ENCODE results near the gene DIS3L. TPM values are rescaled to one million over a fixed set of nuclear protein-coding genes. Genes with fewer than 3 reads are reported as not detected.

Gene DIS3L
- polyA plus RNA-seq, 2 of the 4 experiments (the other 2 are of a cell fraction): 43.6 to 64.3 TPM

DNA sequence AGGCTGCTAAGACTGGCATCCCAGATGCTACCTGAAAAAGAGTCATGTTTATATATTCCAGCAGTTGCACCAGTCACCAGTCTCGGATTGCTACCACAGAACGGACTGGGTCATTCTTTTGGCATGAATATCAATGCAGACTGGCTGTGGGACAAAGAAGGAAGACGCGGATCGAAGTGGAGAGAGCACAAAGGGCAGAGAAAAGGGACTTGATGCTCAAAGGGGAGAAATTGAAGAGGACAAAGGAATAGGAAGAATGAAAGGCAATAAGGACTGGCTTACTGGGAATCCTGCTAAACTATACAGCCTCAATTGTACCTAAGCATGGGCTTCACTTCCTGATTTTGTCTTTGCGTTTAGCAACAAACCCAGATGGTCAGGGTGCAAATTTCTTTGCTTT, 15.3 kb upstream of the DIS3L start:
- DNase-seq (ENCODE audit: low read depth in 1 of 2, low spot score in 1 of 2): no peak
- Histone ChIP-seq H3K9me3 (peaks cover 3% of the 10 kb centered on the region; the same call in 1 of the 3 replicates), H3K4me1 (no peaks in the 10 kb centered on the region), H3K4me3 (no peak overlapping the region), H3K4me2 (no peak overlapping the region), H3K27ac (no peak overlapping the region)
- ChIA-PET CTCF (interaction anchor here (1.3 to 3.8 kb wide), 2 partner anchors 10 to 16 kb away, joined by 3 to 24 read pairs; no protein-coding TSS in a partner anchor), POLR2A (no interaction called here)
- 62% methylated on average over 6 of the region's 6 CpGs for WGBS (ENCODE audit: missing lambda C conversion rate)
- FAIRE-seq: no peak
- TF ChIP-seq RFX5 (IDR thresholded peaks at IDR 0.05) (no peak), FOXS1 (CRISPR knock-in tag; IDR thresholded peaks at IDR 0.05) (no peak), FOSL2 (IDR thresholded peaks at IDR 0.05) (no peak), FOSL2 (CRISPR knock-in tag; IDR thresholded peaks at IDR 0.05) (no peak), HOXB5 (CRISPR knock-in tag; IDR thresholded peaks at IDR 0.05) (no peak), SREBF2 (IDR thresholded peaks at IDR 0.05) (no peak), POLR2A (IDR thresholded peaks at IDR 0.05; ENCODE audit: low read length) (no peak), MYC (IDR thresholded peaks at IDR 0.05; ENCODE audit: borderline replicate concordance, low read length) (no peak), ESRRA (IDR thresholded peaks at IDR 0.05; ENCODE audit: borderline replicate concordance, low read length) (no peak), EHF (CRISPR knock-in tag; IDR thresholded peaks at IDR 0.05) (no peak)
- TF ChIP-seq, protein P1, sequence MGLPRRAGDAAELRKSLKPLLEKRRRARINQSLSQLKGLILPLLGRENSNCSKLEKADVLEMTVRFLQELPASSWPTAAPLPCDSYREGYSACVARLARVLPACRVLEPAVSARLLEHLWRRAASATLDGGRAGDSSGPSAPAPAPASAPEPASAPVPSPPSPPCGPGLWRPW (IDR thresholded peaks at IDR 0.05): no peak
- TF ChIP-seq, protein P2, sequence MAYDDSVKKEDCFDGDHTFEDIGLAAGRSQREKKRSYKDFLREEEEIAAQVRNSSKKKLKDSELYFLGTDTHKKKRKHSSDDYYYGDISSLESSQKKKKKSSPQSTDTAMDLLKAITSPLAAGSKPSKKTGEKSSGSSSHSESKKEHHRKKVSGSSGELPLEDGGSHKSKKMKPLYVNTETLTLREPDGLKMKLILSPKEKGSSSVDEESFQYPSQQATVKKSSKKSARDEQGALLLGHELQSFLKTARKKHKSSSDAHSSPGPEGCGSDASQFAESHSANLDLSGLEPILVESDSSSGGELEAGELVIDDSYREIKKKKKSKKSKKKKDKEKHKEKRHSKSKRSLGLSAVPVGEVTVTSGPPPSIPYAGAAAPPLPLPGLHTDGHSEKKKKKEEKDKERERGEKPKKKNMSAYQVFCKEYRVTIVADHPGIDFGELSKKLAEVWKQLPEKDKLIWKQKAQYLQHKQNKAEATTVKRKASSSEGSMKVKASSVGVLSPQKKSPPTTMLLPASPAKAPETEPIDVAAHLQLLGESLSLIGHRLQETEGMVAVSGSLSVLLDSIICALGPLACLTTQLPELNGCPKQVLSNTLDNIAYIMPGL (CRISPR knock-in tag; IDR thresholded peaks at IDR 0.05; ENCODE audit: borderline replicate concordance): no peak
- TF ChIP-seq, protein P3, sequence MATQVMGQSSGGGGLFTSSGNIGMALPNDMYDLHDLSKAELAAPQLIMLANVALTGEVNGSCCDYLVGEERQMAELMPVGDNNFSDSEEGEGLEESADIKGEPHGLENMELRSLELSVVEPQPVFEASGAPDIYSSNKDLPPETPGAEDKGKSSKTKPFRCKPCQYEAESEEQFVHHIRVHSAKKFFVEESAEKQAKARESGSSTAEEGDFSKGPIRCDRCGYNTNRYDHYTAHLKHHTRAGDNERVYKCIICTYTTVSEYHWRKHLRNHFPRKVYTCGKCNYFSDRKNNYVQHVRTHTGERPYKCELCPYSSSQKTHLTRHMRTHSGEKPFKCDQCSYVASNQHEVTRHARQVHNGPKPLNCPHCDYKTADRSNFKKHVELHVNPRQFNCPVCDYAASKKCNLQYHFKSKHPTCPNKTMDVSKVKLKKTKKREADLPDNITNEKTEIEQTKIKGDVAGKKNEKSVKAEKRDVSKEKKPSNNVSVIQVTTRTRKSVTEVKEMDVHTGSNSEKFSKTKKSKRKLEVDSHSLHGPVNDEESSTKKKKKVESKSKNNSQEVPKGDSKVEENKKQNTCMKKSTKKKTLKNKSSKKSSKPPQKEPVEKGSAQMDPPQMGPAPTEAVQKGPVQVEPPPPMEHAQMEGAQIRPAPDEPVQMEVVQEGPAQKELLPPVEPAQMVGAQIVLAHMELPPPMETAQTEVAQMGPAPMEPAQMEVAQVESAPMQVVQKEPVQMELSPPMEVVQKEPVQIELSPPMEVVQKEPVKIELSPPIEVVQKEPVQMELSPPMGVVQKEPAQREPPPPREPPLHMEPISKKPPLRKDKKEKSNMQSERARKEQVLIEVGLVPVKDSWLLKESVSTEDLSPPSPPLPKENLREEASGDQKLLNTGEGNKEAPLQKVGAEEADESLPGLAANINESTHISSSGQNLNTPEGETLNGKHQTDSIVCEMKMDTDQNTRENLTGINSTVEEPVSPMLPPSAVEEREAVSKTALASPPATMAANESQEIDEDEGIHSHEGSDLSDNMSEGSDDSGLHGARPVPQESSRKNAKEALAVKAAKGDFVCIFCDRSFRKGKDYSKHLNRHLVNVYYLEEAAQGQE (IDR thresholded peaks at IDR 0.05): no peak
- TF ChIP-seq, protein P4, sequence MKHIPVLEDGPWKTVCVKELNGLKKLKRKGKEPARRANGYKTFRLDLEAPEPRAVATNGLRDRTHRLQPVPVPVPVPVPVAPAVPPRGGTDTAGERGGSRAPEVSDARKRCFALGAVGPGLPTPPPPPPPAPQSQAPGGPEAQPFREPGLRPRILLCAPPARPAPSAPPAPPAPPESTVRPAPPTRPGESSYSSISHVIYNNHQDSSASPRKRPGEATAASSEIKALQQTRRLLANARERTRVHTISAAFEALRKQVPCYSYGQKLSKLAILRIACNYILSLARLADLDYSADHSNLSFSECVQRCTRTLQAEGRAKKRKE (CRISPR knock-in tag; IDR thresholded peaks at IDR 0.05; ENCODE audit: low read depth): no peak
- no peak for ATAC-seq

DNA sequence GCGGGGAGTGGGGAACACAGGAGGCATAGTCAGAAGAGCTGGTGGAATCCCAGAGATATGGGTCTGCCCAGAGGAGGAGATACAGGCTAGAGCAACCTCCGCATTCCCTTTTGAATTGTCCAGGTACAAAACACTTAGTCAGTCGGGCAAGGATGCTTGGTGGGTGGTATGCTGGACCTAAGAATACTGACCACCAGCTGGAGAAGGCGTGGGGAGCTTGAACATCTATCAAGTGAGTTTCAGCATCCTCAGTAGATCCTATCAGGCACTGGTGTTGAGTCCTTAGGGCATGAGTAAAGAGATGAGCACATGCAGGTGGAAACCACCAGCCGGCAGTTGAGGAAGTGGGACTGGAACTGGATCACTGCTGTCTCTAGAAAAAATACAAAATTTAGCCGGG, 14.7 kb upstream of the DIS3L start:
- no peak overlapping the region for H3K4me3 ChIP-seq
- FAIRE-seq (no peak), DNase-seq (ENCODE audit: low read depth in 1 of 2, low spot score in 1 of 2) (no peak), ATAC-seq (no peak)
- no peaks in the 10 kb centered on the region for H3K4me1 ChIP-seq
- peaks cover 3% of the 10 kb centered on the region; the same call in 1 of the 3 replicates for H3K9me3 ChIP-seq
- H3K27ac ChIP-seq: no peak overlapping the region
- WGBS (ENCODE audit: missing lambda C conversion rate): 68% methylated on average over 6 of the region's 6 CpGs
- no peak overlapping the region for H3K4me2 ChIP-seq
- TF ChIP-seq SREBF2 (IDR thresholded peaks at IDR 0.05): no peak
- CTCF ChIA-PET: interaction anchor here (1.3 to 3.8 kb wide), 3 partner anchors 9 to 299 kb away, joined by 3 to 24 read pairs (median 3); no protein-coding TSS in a partner anchor
- POLR2A ChIA-PET: no interaction called here

DNA sequence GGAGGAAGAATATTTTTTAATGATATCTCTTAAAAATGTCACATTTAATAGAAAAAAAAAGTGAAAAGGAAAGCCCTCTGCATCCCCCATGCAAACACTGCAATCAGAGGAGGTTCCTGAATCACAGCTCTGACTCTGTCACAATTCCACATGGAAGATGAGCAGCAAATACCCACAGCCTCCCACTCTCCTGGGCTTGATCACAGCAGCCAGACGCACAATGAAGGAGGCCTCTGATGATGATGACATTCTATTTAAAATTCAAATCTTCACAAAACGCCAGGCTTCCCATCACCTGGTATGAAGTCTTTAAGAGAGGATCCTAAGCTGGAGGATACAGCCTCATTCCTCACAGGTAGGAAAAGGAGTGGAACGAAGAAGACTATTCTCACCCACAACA, 9.1 kb upstream of the DIS3L start:
- 74% methylated on average over 3 of the region's 3 CpGs for whole genome bisulfite sequencing (ENCODE audit: missing lambda C conversion rate)
- FAIRE-seq (no peak), DNase-seq (ENCODE audit: low read depth in 1 of 2, low spot score in 1 of 2) (no peak), ATAC-seq (no peak)
- CTCF ChIA-PET: interaction anchor here (0.6 to 1.8 kb wide), 7 partner anchors 10 to 405 kb away, joined by 3 to 7 read pairs (median 3); no protein-coding TSS in a partner anchor
- H3K27ac ChIP-seq: no peak overlapping the region
- H3K4me1 ChIP-seq: peaks cover 10% of the 10 kb centered on the region
- no peak overlapping the region for H3K4me3 ChIP-seq
- no peak overlapping the region for H3K4me2 ChIP-seq
- H3K9me3 ChIP-seq: no peaks in the 10 kb centered on the region
- POLR2A ChIA-PET: no interaction called here
- TF ChIP-seq, protein P5, sequence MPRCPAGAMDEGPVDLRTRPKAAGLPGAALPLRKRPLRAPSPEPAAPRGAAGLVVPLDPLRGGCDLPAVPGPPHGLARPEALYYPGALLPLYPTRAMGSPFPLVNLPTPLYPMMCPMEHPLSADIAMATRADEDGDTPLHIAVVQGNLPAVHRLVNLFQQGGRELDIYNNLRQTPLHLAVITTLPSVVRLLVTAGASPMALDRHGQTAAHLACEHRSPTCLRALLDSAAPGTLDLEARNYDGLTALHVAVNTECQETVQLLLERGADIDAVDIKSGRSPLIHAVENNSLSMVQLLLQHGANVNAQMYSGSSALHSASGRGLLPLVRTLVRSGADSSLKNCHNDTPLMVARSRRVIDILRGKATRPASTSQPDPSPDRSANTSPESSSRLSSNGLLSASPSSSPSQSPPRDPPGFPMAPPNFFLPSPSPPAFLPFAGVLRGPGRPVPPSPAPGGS (IDR thresholded peaks at IDR 0.05): no peak
- TF ChIP-seq HEYL (CRISPR knock-in tag; IDR thresholded peaks at IDR 0.05): no peak
- no peak for TF ChIP-seq TFCP2L1 (CRISPR knock-in tag; IDR thresholded peaks at IDR 0.05)
- TF ChIP-seq, protein P6, sequence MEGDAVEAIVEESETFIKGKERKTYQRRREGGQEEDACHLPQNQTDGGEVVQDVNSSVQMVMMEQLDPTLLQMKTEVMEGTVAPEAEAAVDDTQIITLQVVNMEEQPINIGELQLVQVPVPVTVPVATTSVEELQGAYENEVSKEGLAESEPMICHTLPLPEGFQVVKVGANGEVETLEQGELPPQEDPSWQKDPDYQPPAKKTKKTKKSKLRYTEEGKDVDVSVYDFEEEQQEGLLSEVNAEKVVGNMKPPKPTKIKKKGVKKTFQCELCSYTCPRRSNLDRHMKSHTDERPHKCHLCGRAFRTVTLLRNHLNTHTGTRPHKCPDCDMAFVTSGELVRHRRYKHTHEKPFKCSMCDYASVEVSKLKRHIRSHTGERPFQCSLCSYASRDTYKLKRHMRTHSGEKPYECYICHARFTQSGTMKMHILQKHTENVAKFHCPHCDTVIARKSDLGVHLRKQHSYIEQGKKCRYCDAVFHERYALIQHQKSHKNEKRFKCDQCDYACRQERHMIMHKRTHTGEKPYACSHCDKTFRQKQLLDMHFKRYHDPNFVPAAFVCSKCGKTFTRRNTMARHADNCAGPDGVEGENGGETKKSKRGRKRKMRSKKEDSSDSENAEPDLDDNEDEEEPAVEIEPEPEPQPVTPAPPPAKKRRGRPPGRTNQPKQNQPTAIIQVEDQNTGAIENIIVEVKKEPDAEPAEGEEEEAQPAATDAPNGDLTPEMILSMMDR (IDR thresholded peaks at IDR 0.05): no peak
- no peak for TF ChIP-seq JUNB (IDR thresholded peaks at IDR 0.05)
- TF ChIP-seq CHD2 (IDR thresholded peaks at IDR 0.05; ENCODE audit: low read length, partially characterized antibody): no peak
- TF ChIP-seq FOSL2 (IDR thresholded peaks at IDR 0.05): no peak
- no peak for TF ChIP-seq FOSL2 (CRISPR knock-in tag; IDR thresholded peaks at IDR 0.05)
- no peak for TF ChIP-seq HOXA7 (CRISPR knock-in tag; IDR thresholded peaks at IDR 0.05)
- no peak for TF ChIP-seq HDAC2 (IDR thresholded peaks at IDR 0.05)
- TF ChIP-seq KDM5A (IDR thresholded peaks at IDR 0.05): no peak
- TF ChIP-seq CHD4 (IDR thresholded peaks at IDR 0.05; ENCODE audit: borderline replicate concordance): no peak

Measured in A549 (cell line).